ENCODE measurements around the gene TAC4.

DNA sequence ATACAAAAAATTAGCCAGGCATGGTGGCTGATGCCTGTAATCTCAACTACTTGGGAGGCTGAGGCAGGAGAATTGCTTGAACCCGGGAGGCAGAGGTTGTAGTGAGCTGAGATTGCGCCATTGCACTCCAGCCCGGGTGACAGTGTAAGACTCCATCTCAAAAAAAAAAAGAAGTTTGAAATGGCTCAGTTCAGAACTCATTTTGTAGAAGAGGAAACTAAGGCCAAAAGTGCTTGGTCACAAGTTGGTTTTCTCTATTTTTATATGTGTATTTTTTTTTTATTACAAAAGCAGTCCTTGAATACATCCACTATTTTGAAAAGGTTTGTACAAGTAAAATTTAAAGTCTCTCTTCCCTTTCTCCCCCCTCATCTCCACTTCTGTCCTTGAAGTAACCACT lies 5.5 kb downstream of the TAC4 start:
- TF ChIP-seq CTCF (IDR thresholded peaks at IDR 0.05), result no peak
- TF ChIP-seq ZFX (IDR thresholded peaks at IDR 0.05; ENCODE audit: borderline replicate concordance), result no peak
